Adipocyte (in vitro differentiated cells): ENCODE measurements around the gene ZMYND11.
"Not testable (repeated sequence)": the region's sequence is repeated elsewhere in the genome, so short reads cannot be mapped to it uniquely, and the experiment has no call there.

ENCODE experiments used
- DNase-seq: peaks from one replicate; pipeline ENCODE4 v3.0.0-alpha.2; 2015; ENCODE audit warnings: low read depth
- H3K27me3 ChIP-seq: replicated peaks from 2 replicates; pipeline ENCODE4 v1.7.0; 2013; ENCODE audit warnings: mild to moderate bottlenecking, low read length, moderate library complexity; ENCODE audit not compliant: control insufficient read depth, insufficient read depth
- H3K36me3 ChIP-seq: 2 replicates; pipeline ENCODE4 v1.7.0; 2013; ENCODE audit warnings: low read length, mild to moderate bottlenecking, moderate library complexity; ENCODE audit not compliant: control insufficient read depth, insufficient read depth, severe bottlenecking
- H3K4me1 ChIP-seq: 2 replicates; pipeline ENCODE4 v1.7.0; 2013; ENCODE audit warnings: mild to moderate bottlenecking, low read length, moderate library complexity; ENCODE audit not compliant: control insufficient read depth, insufficient read depth
- H3K4me3 ChIP-seq: 2 replicates; pipeline ENCODE4 v1.7.0; 2013; ENCODE audit warnings: mild to moderate bottlenecking, low read length, moderate library complexity
- H3K9ac ChIP-seq: 2 replicates; pipeline ENCODE4 v1.7.0; 2013; ENCODE audit warnings: mild to moderate bottlenecking, low read length, moderate library complexity
- H3K9me3 ChIP-seq: 2 replicates; pipeline ENCODE4 v1.7.0; 2013; ENCODE audit warnings: mild to moderate bottlenecking, low read length, moderate library complexity; ENCODE audit not compliant: control insufficient read depth

ZMYND11 gene

DNA sequence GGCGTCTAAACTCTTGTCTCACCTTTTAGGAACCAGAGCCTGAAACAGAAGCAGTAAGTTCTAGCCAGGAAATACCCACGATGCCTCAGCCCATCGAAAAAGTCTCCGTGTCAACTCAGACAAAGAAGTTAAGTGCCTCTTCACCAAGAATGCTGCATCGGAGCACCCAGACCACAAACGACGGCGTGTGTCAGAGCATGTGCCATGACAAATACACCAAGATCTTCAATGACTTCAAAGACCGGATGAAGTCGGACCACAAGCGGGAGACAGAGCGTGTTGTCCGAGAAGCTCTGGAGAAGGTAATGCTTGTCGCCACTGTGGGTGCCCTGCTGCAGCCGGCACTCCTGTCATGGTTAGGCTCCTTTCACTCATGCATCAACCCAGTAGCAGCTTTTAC, 113.1 kb downstream of the ZMYND11 start:
- H3K36me3 ChIP-seq = peaks cover 95% of the 10 kb centered on the region
- no peak for DNase-seq
- H3K9me3 ChIP-seq = no peaks in the 10 kb centered on the region
- no peak overlapping the region for H3K4me3 ChIP-seq
- no peak overlapping the region for H3K9ac ChIP-seq
- H3K27me3 ChIP-seq = no peaks in the 10 kb centered on the region
- no peaks in the 10 kb centered on the region for H3K4me1 ChIP-seq

DNA sequence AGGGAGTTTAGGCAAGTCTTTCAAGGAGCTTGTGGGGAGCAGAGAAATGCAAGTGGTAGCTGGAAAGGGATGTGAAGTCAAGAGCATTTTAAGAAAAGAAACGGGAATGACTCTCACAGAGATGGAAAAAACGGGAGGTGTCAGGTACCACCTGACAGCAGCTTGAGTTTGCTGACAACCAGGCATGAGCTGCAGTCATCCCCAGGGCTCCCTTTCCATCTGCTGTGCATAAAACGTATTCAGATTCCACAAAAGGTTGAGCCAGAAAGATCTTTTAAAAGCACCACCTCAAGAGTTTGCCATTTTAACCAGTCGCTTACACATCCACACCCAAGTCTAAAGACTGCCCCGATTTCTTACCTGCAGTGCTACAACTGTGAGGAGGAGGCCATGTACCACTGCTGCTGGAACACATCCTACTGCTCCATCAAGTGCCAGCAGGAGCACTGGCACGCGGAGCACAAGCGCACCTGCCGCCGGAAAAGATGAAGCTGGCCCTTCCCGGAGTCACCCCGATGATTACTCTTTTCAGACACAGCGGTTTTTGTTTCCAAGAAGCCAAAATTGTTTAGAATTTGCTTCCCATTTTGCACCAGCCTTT, 116.8 kb downstream of the ZMYND11 start:
- no peaks in the 10 kb centered on the region for H3K4me1 ChIP-seq
- no peaks in the 10 kb centered on the region for H3K9me3 ChIP-seq
- peaks cover 79% of the 10 kb centered on the region for H3K36me3 ChIP-seq
- H3K9ac ChIP-seq = no peak overlapping the region
- no peak overlapping the region for H3K4me3 ChIP-seq
- no peak for DNase-seq
- no peaks in the 10 kb centered on the region for H3K27me3 ChIP-seq

DNA sequence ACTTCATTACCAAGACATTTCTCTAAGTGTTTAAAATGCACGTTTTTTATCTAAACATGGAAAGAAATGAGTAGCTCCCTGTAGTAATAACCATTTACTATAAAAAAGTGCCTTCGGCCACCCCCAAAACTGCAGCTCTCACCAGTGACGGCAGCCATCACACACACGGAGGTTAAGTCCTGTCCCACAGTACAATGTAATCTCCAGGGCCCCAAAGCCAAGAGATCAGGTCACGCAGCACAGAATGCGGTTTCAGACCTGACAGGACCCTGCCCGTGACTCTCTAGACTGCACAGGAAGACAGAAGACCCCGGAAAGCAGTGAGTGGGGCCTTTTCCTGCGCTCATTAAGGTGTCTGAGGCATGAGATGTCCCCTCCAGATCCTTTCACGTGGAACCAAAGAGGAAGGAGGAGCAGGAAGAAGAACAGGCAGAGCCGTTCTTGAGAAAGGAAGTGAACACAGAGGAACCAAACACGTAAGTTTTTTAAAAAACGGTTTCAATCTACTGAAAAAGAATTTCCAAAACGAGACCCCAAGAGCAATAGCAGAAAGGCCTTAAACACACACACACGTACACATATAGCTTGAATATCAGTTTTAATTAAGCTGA, 125.7 kb downstream of the ZMYND11 start:
- no peak for DNase-seq
- Histone ChIP-seq H3K4me3 (no peak overlapping the region), H3K4me1 (no peaks in the 10 kb centered on the region), H3K9me3 (no peaks in the 10 kb centered on the region), H3K9ac (no peak overlapping the region), H3K27me3 (no peaks in the 10 kb centered on the region), H3K36me3 (peaks cover 8% of the 10 kb centered on the region)

DNA sequence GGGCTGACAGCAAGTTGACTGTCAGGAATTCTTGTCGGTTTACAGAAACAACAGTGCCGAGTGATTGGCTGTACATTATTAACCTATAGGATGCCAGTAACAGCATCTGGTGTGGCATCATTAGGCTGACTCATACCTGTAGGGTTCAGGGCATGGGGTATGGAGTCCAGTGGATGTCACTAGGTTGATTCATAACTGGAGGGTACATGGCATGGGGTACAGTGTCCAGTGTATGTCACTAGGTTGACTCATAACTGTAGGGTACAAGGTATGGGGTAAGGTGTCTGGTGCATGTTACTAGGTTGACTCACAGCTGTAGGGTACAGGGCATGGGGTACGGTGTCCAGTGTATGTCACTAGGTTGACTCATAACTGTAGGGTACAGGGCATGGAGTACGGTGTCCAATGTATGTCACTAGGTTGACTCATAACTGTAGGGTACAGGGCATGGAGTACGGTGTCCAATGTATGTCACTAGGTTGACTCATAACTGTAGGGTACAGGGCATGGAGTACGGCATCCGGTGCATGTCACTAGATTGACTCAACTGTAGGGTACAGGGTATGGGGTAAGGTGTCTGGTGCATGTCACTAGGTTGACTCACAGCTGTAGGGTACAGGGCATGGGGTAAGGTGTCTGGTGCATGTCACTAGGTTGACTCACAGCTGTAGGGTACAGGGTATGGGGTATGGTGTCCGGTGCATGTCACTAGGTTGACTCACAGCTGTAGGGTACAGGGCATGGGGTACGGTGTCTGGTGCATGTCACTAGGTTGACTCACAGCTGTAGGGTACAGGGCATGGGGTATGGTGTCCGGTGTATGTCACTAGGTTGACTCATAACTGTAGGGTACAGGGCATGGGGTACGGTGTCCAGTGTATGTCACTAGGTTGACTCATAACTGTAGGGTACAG, 129.2 kb downstream of the ZMYND11 start:
- not testable (repeated sequence) for H3K4me3 ChIP-seq, DNase-seq, H3K9me3 ChIP-seq, H3K27me3 ChIP-seq, H3K4me1 ChIP-seq, H3K36me3 ChIP-seq, H3K9ac ChIP-seq

DNA sequence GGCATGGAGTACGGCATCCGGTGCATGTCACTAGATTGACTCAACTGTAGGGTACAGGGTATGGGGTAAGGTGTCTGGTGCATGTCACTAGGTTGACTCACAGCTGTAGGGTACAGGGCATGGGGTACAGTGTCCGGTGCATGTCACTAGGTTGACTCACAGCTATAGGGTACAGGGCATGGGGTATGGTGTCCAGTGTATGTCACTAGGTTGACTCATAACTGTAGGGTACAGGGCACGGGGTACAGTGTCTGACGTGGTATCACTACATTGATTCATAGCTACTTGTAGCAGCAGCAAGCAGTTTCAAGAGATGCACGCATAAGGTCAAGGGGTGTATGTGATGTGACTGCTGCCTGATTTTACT, 129.8 kb downstream of the ZMYND11 start:
- H3K9me3 ChIP-seq, H3K4me3 ChIP-seq, H3K9ac ChIP-seq, DNase-seq, H3K27me3 ChIP-seq, H3K36me3 ChIP-seq, H3K4me1 ChIP-seq: not testable (repeated sequence)

DNA sequence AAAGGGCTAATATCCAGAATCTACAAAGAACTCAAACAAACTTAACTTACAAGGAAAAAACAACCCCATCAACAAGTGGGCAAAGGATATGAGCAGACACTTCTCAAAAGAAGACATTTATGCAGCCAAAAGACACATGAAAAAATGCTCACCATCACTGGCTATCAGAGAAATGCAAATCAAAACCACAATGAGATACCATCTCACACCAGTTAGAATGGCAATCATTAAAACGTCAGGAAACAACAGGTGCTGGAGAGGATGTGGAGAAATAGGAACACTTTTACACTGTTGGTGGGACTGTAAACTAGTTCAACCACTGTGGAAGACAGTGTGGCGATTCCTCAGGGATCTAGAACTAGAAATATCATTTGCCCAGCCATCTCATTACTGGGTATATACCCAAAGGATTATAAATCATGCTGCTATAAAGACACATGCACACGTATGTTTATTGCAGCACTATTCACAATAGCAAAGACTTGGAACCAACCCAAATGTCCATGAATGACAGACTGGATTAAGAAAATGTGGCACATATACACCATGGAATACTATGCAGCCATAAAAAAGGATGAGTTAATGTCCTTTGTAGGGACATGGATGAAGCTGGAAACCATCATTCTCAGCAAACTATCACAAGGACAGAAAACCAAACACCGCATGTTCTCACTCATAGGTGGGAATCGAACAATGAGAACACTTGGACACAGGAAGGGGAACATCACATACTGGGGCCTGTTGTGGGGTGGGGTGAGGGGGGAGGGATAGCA, 130.7 kb downstream of the ZMYND11 start:
- H3K27me3 ChIP-seq, H3K4me1 ChIP-seq, DNase-seq, H3K9ac ChIP-seq, H3K36me3 ChIP-seq, H3K4me3 ChIP-seq, H3K9me3 ChIP-seq: not testable (repeated sequence)

DNA sequence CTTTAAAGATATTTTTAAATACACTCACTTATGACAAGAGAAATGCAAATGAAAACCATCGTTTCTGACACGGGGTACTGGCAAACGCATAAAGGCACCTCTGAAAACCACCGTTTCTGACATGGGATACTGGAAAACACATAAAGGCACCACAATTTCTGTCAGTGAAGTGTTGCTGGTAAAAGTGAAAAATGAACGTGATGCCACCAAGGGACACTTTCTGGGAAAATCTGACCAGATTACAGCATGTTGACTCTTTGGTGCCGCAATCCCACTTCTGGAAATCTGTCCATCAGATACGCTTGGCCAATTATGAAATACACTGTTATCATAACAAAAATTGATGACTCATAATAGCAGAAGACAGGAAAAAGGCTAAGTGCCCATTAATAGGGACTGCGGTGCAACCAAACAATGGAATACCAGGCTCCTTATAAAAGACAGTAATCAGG, 131.7 kb downstream of the ZMYND11 start:
- Histone ChIP-seq H3K36me3 (no peaks in the 10 kb centered on the region), H3K4me3 (no peak overlapping the region), H3K27me3 (no peaks in the 10 kb centered on the region), H3K4me1 (no peaks in the 10 kb centered on the region), H3K9me3 (no peaks in the 10 kb centered on the region), H3K9ac (no peak overlapping the region)
- DNase-seq = peak; percentile 49

DNA sequence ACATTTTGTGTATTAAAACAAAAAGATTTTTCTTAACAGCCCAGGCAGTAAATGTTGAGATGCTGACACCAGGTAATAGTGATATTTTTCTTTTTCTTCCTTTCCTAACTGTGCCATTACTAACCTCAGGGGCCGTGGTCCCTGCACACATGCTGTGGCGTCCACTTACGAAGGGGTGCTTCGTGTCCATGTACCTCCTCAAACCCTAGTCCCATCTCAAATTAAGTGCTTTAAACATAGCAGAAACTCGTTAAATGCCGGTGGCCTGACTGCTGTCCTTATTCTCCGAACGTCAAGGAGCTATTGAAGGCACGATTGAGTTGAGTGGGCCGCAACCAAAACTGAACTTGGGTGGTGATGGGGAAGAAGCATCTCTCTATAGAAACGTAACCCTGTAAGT, 132.4 kb downstream of the ZMYND11 start:
- Histone ChIP-seq H3K4me3 (no peak overlapping the region), H3K9me3 (no peaks in the 10 kb centered on the region), H3K4me1 (no peaks in the 10 kb centered on the region), H3K9ac (no peak overlapping the region), H3K36me3 (no peaks in the 10 kb centered on the region), H3K27me3 (no peaks in the 10 kb centered on the region)
- no peak for DNase-seq

DNA sequence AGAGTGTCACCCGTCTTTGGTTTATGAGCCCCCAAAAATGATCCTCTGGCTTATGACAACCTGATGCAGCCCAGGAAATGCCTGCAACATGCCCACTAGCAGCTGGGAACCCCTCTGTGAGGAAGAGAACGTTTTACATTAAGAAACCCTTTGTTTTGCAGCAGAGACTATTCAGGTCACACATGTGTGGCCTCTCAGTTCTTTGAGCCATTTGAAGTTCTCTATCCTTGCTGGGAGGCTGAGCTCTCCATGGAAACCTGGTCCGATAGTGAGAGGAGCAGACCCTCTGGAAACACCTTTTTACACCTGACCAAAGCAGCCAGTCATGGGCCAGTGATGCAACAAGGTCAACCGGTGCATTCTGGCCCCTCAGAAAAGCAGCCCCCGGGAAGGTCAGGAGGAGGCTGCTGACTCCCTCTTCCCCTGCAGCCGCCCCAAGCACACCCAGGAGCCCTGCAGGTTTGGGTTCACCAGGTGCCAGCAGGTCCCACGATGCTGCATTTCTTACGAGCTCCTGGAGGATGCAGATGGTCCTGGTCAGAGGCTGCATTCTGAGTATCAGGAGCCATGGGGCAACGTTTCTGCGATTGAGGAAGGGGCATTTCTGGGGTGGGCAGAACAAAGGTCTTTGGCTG, 134.3 kb downstream of the ZMYND11 start:
- H3K9me3 ChIP-seq = no peaks in the 10 kb centered on the region
- no peaks in the 10 kb centered on the region for H3K36me3 ChIP-seq
- no peak overlapping the region for H3K4me3 ChIP-seq
- no peak for DNase-seq
- no peaks in the 10 kb centered on the region for H3K27me3 ChIP-seq
- H3K9ac ChIP-seq = no peak overlapping the region
- peaks cover under 1% of the 10 kb centered on the region for H3K4me1 ChIP-seq

DNA sequence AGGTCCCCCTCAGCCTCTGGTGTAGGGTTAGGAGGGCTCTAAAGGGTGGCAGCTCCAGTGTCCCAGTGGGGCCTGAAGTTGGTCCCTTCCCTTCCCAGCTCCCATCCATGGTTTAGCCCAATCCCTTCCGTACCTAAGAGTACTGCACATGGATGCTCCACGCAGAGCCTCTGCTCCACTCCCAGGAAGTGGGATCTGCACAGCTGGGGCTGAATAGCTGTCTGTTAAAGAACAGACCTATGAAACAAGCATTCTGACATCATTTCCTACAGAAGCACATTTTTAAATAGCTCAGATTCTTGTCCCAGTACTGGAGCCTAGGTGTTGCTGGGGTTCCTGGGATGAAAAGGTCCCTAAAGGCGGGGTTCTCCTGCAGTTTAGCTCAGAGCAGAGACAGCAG, 135.9 kb downstream of the ZMYND11 start:
- DNase-seq = no peak
- Histone ChIP-seq H3K4me3 (no peak overlapping the region), H3K9ac (no peak overlapping the region), H3K27me3 (no peaks in the 10 kb centered on the region), H3K9me3 (no peaks in the 10 kb centered on the region), H3K36me3 (peaks cover 6% of the 10 kb centered on the region), H3K4me1 (peaks cover 12% of the 10 kb centered on the region)
